ENCODE measurements around the gene HTR3C. TPM values are rescaled to one million over a fixed set of nuclear protein-coding genes. Genes with fewer than 3 reads are reported as not detected.

HTR3C gene
- total RNA-seq (ENCODE audit: low replicate concordance) = not detected in 2 replicates

DNA sequence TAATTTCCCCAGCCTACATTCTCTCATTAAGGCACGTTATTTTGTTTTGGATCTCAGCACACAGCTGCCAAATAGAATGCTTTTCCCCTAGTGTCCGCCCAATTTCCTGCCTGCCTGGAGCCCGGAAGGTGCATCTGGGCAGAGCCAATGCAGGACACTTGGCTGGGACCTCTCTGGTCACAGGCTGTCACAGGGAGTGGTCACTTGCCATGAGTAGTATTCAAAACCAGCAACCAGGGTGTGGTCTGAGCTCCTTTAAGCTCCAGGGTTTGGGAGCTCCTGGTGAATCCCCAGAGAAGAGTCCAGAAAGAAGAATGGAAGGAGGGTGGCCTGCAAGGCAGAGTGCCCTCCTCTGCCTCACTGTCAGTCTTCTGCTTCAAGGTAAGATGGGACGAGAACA lies at the start of gene HTR3C:
TSS of gene HTR3C (plus strand) at position 281 of the 400 bp plus-strand sequence. CDS start at position 315, 34 bp downstream.

DNA sequence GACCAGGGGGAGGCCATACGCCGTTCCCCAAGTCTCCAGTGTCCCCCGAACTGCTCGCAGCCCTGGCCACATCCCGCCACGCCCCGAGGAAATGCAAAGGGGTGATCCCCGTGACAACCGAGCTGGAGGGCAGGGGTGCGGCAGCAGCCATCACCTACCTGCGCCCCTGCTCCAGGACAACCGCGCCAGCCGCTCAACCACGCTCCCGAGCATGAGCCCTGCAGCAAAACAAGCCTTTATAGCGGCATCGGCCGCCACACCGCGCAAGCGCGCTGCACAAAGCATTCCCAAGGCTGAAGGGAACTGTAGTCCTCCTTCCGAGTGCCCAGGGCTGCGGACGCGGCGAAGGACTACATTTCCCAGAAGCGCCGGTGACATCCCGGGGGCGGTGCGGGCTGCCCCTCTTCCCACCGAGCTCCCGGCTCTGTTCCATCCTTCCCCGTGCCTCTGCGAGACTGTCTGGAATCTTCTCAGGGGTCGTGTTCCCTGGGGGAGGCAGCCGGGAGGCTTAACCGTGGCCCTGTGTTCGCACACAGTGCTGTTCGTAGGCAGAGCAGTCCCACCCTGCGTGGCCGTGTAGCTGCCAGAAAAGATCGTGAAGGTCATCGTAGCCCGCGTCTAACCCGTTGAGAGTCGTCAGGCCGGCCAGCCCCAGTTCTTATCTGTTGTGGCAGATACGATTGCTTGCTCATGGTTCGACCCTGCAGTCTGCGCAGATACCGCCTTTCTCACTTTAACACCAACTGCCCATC lies 35.0 kb upstream of the HTR3C start, which contains the start of gene ABCC5:
TSS of gene ABCC5 (minus strand) at position 213 of the 752 bp plus-strand sequence. CDS start 3,492 bp downstream, outside the sequence.

GRCh38 chr3:184031187-184031792 lies 21.6 kb upstream of the HTR3C start, which contains the start of gene HTR3D:
HTR3D (plus strand) TSS chr3:184031742; CDS start chr3:184031742, 0 bp downstream.

DNA sequence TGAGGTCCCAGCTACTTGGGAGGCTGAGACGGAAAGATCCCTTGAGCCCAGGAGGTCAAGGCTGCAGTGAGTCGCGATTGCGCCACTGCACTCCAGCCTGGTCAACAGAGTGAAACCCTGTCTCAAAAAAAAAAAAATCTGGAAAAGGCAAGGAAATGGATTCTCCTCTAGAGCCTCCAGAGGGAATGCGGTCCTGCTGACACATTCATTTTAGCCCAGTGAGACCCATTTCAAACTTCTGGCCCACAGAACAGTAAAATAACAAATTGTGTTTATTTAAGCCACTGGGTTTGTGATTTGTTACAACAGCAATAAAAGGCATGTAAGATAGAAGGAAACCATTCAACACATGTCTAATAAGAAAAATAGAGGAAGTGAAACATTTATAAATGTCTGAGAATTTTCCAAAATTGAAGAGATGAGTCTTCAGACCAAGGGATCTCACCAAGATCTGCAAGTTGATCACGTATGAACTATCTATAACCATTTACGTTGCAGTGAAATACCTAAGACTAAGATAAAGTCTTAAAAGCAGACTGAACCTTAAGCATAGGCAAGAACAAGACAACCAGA lies 44.0 kb downstream of the HTR3C start, which contains the start of gene HTR3E:
TSS of gene HTR3E (plus strand) at position 254 of the 573 bp plus-strand sequence. CDS start 466 bp downstream, outside the sequence.

Other genes with a start within 250 kb of the HTR3C start
- 0.35 and 0.90 TPM in 2 replicates for gene MAP6D1, start 227.5 kb upstream of the HTR3C start, total RNA-seq (ENCODE audit: low replicate concordance)
- 27.0 and 46.9 TPM in 2 replicates for gene PARL, start 168.2 kb upstream of the HTR3C start, total RNA-seq (ENCODE audit: low replicate concordance)
- gene ABCC5, start 35.2 kb upstream of the HTR3C start, total RNA-seq (ENCODE audit: low replicate concordance) = 13.0 and 20.1 TPM in 2 replicates
- not detected in 2 replicates for gene HTR3D, start 21.3 kb upstream of the HTR3C start, total RNA-seq (ENCODE audit: low replicate concordance)
- not detected in 2 replicates for gene HTR3E, start 44.0 kb downstream of the HTR3C start, total RNA-seq (ENCODE audit: low replicate concordance)
- 31.4 and 35.0 TPM in 2 replicates for gene EIF2B5, start 82.3 kb downstream of the HTR3C start, total RNA-seq (ENCODE audit: low replicate concordance)
- 35.6 and 48.4 TPM in 2 replicates for gene DVL3, start 102.3 kb downstream of the HTR3C start, total RNA-seq (ENCODE audit: low replicate concordance)
- gene AP2M1, start 121.8 kb downstream of the HTR3C start, total RNA-seq (ENCODE audit: low replicate concordance) = 739 and 849 TPM in 2 replicates
- 51.6 and 85.5 TPM in 2 replicates for gene ABCF3, start 133.2 kb downstream of the HTR3C start, total RNA-seq (ENCODE audit: low replicate concordance)
- 1.3 TPM in 1 of 2 replicates, not detected in the other for gene VWA5B2, start 176.5 kb downstream of the HTR3C start, total RNA-seq (ENCODE audit: low replicate concordance)
- gene ALG3, start 195.9 kb downstream of the HTR3C start, total RNA-seq (ENCODE audit: low replicate concordance) = 23.9 and 32.4 TPM in 2 replicates
- 1.6 and 4.3 TPM in 2 replicates for gene EEF1AKMT4, start 196.6 kb downstream of the HTR3C start, total RNA-seq (ENCODE audit: low replicate concordance)
- gene CAMK2N2, start 208.5 kb downstream of the HTR3C start, total RNA-seq (ENCODE audit: low replicate concordance) = 0.12 and 0.23 TPM in 2 replicates
- gene ECE2, start 223.0 kb downstream of the HTR3C start, total RNA-seq (ENCODE audit: low replicate concordance) = not detected in 2 replicates
- 574 and 714 TPM in 2 replicates for gene PSMD2, start 246.2 kb downstream of the HTR3C start, total RNA-seq (ENCODE audit: low replicate concordance)